Mesodermal cell (in vitro differentiated cells): ENCODE data around the gene DST.

Experiments used
- H3K27ac ChIP-seq: 2 replicates; pipeline ENCODE4 v1.7.0; 2013; ENCODE audit warnings: mild to moderate bottlenecking, low read depth, low read length, moderate library complexity; ENCODE audit not compliant: severe bottlenecking
- H3K36me3 ChIP-seq: 2 replicates; pipeline ENCODE4 v1.7.1; 2013; ENCODE audit warnings: mild to moderate bottlenecking, low read length, moderate library complexity; ENCODE audit not compliant: control insufficient read depth, insufficient read depth
- H3K4me1 ChIP-seq: one replicate; pipeline ENCODE4 v1.7.1; 2013; ENCODE audit warnings: mild to moderate bottlenecking, low read length; ENCODE audit not compliant: insufficient read depth, control insufficient read depth, poor library complexity, severe bottlenecking
- H3K4me3 ChIP-seq: 2 replicates; pipeline ENCODE4 v1.7.0; 2013; ENCODE audit warnings: low read length, control low read depth, mild to moderate bottlenecking; ENCODE audit not compliant: insufficient read depth, poor library complexity, severe bottlenecking; ENCODE audit errors: extremely low read depth
- H3K9me3 ChIP-seq: 2 replicates; pipeline ENCODE4 v1.7.1; 2013; ENCODE audit warnings: mild to moderate bottlenecking, low read length, moderate library complexity; ENCODE audit not compliant: control insufficient read depth
- WGBS, 2 experiments: methylation state at CpG; one replicate each; pipeline ENCODE4 v1.1.5; 2013; ENCODE audit warnings: missing lambda C conversion rate in 2 of 2; ENCODE audit not compliant: insufficient coverage in 2 of 2; 5-methylcytosine and 5-hydroxymethylcytosine counted together

Gene DST

DNA sequence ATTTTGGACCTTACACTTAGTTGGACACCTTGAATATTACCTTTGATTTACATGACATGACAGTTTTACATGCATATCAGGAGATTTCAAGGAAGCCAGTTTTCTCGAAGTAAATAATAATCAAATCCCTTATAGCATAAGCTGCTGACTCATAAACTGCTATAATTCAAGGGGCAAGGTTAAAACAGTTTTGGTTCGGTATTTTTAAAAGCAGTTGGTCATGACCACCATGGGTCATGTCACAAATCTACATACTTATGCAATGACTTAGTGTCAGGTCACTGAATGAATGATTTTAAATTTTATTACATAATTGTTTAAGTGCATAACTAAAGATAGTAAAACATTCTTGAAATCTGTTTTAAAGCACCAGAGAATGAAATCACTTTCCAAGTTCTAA lies 158.0 kb downstream of the DST start:
- Histone ChIP-seq H3K9me3 (no peaks in the 10 kb centered on the region), H3K36me3 (peaks cover 44% of the 10 kb centered on the region), H3K4me3 (no peak overlapping the region), H3K27ac (no peak overlapping the region), H3K4me1 (no peaks in the 10 kb centered on the region)
- WGBS, 2 experiments: no CpG with 5 or more reads among the region's 2 CpGs

DNA sequence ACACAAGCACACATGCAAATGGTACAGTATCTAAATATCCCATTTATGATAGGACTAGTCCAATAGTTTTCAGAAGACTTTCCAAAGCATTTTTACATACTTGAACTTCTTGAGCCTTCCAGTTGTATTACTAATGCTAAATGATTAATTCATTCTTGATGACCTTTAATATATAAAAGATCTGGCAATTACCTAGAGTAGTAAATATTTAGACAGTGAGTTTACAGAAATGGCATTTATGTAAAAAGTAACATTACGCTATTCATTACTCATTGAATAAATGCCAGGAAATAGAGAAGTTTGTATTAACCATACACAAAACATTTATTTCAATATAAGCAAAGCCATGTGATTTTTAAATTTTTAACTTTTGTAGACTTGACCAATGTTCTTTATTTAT lies 158.8 kb downstream of the DST start:
- H3K27ac ChIP-seq: no peak overlapping the region
- H3K36me3 ChIP-seq: peaks cover 49% of the 10 kb centered on the region
- no peak overlapping the region for H3K4me3 ChIP-seq
- no CpG with 5 or more reads among the region's 1 CpG for WGBS, 2 experiments
- H3K9me3 ChIP-seq: no peaks in the 10 kb centered on the region
- no peaks in the 10 kb centered on the region for H3K4me1 ChIP-seq

DNA sequence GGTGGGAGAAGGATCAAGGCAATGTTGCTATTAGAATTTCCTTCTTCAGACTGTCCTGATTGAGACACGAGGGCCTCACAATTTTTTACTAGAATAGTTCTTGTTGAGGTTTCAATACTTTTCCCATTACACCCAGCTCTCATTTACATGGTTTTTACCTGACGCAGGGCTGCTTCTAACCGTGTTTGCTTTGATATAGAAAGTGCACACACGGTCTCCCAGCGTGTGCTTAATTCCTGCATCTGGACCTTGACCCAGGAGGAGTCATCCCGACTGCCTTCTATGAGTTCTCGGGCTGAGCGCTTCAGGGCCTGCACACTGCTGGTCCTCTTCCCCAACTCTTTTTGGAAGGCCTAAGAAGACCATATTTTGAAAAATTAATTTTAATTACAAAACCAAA lies 160.2 kb downstream of the DST start:
- no peak overlapping the region for H3K4me3 ChIP-seq
- WGBS, 2 experiments: 97 to 100% methylated on average over 4 to 5 of the region's 8 CpGs
- peaks cover 56% of the 10 kb centered on the region for H3K36me3 ChIP-seq
- H3K27ac ChIP-seq: no peak overlapping the region
- no peaks in the 10 kb centered on the region for H3K4me1 ChIP-seq
- no peaks in the 10 kb centered on the region for H3K9me3 ChIP-seq

DNA sequence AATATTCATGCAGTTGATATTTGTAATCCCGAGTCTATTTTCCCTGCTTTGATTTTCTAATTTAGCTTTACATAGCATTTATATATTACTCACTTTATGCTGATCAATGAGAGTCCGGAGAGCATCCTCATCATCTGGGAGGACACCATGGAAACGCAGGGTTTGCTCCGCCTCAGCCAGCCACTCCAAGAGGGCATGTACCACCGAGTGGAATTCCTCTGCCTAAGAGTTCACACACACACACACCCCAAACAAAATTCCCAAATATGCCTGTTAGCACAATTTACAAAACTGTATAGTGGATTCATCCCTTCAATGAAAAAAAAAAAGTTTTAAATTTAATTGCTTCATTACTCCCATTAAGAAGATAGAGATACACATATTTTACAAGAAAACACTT lies 160.7 kb downstream of the DST start:
- whole genome bisulfite sequencing, 2 experiments: 93 to 94% methylated on average over 3 to 4 of the region's 5 CpGs
- H3K27ac ChIP-seq: no peak overlapping the region
- no peaks in the 10 kb centered on the region for H3K9me3 ChIP-seq
- H3K4me3 ChIP-seq: no peak overlapping the region
- H3K36me3 ChIP-seq: peaks cover 60% of the 10 kb centered on the region
- no peaks in the 10 kb centered on the region for H3K4me1 ChIP-seq

DNA sequence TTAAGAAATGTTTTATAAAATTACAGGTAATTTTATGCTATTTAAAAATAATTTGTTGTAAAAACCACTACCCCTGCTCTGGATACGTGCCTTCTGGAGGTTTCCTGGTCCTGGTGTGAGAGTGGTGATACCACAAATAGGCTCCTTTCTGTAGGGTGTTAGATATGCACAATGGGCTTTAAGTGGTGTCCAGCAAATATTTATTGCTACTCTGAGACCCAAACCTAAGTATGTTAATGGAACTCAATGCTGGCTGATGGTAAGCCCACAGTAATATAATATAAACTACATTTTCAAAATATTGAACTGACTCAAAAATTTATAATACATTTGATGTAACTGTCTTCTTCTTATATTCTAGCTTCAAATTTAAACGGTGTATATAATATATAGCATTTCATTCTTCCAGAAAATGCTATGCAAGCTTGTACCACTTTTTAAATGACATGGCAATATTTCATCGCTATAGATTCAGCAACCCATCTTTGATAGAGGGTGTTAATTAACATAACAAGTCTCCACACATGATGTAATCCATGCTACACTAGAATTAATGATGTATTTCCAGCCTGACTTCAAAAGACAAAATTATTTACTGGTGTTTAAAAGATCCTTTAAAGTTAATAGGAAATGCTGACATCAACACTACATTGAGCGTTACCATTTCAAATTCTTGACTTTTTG lies 161.9 kb downstream of the DST start:
- Histone ChIP-seq H3K4me3 (no peak overlapping the region), H3K36me3 (peaks cover 65% of the 10 kb centered on the region), H3K27ac (no peak overlapping the region), H3K9me3 (no peaks in the 10 kb centered on the region), H3K4me1 (no peaks in the 10 kb centered on the region)
- no CpG with 5 or more reads among the region's 4 CpGs for WGBS, 2 experiments

DNA sequence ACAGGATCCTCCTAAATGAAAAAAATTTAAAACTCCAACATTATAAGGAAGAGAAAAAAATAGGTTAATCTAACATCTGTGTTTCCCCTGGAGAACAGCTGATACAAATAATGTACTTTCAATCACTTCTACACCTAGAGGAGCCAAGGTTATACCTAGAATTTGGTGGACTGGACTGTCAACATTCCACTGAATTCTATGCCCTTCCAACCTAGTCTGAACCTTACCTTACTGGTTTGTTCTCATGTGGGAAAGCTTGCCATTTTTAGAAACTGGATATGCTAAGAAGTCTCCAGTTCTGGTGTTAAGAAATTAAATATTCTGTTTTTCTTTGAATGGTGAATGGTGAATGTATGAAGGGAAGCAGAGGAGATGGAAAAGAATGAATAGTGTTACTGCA lies 162.4 kb downstream of the DST start:
- Histone ChIP-seq H3K36me3 (peaks cover 68% of the 10 kb centered on the region), H3K27ac (no peak overlapping the region), H3K4me1 (no peaks in the 10 kb centered on the region), H3K4me3 (no peak overlapping the region), H3K9me3 (no peaks in the 10 kb centered on the region)

DNA sequence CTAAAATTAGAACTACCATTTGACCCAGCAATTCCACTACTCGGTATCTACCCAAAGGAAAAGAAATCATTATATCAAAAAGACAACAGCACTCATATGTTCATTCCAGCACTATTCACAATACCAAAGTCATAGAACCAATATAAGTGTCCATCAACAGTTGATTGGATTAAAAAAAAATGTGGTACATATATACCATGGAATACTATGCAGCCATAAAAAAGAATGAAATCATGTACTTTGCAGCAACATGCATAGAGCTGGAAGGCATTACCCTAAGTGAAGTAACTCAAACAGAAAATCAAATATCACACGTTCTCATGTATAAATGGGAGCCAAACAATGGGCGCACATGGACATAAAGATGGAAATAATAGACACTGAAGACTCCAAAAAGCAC lies 163.3 kb downstream of the DST start:
- no peaks in the 10 kb centered on the region for H3K4me1 ChIP-seq
- no peak overlapping the region for H3K27ac ChIP-seq
- H3K36me3 ChIP-seq: peaks cover 73% of the 10 kb centered on the region
- H3K9me3 ChIP-seq: no peaks in the 10 kb centered on the region
- WGBS, 2 experiments: 92 to 93% methylated on average over 2 of the region's 3 CpGs
- H3K4me3 ChIP-seq: no peak overlapping the region

DNA sequence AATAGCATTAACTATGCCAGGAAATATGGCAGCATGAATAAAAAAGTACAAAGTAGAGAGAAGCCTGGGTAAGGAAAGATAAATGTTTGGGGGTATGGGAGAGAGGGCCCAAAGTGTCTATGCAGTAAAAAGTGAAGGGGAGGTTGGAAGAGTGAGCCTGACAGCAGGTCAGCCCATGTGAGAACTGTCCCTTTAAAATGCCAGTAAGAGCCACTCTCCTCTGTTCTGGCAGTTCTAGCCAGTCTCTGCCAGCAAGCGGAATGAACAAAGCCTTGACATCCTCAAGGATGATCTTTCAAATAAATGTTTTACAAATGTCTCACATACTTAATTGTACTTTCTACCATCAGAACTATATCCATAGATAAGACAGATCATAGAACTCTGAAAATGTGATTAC lies 164.5 kb downstream of the DST start:
- H3K4me3 ChIP-seq: no peak overlapping the region
- no peak overlapping the region for H3K27ac ChIP-seq
- H3K9me3 ChIP-seq: no peaks in the 10 kb centered on the region
- peaks cover 75% of the 10 kb centered on the region for H3K36me3 ChIP-seq
- no peaks in the 10 kb centered on the region for H3K4me1 ChIP-seq
- 100% methylated on average over 1 of the region's 1 CpG; no CpG with 5 or more reads in 1 of the 2 experiments for WGBS, 2 experiments

DNA sequence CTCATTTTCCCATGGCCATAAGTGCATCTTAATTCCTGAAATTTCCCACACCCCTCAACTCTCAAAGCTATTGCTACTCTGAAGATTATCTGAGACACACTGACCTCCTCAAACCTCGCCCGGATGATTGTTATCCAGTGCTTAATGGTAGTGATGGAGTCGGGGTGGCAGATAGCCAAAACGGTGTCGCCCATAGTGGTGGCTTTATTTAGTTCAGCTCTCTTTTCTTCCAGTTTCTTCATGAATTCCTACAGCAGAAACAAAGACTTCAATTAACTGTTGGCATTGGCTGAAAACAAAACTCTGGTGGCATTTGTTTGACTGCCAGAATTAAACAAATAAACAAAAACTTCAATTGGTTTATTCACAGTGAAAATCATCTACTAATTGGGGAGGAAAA lies 165.4 kb downstream of the DST start:
- peaks cover 78% of the 10 kb centered on the region for H3K36me3 ChIP-seq
- WGBS, 2 experiments: 80% methylated on average over 1 of the region's 5 CpGs; no CpG with 5 or more reads in 1 of the 2 experiments

DNA sequence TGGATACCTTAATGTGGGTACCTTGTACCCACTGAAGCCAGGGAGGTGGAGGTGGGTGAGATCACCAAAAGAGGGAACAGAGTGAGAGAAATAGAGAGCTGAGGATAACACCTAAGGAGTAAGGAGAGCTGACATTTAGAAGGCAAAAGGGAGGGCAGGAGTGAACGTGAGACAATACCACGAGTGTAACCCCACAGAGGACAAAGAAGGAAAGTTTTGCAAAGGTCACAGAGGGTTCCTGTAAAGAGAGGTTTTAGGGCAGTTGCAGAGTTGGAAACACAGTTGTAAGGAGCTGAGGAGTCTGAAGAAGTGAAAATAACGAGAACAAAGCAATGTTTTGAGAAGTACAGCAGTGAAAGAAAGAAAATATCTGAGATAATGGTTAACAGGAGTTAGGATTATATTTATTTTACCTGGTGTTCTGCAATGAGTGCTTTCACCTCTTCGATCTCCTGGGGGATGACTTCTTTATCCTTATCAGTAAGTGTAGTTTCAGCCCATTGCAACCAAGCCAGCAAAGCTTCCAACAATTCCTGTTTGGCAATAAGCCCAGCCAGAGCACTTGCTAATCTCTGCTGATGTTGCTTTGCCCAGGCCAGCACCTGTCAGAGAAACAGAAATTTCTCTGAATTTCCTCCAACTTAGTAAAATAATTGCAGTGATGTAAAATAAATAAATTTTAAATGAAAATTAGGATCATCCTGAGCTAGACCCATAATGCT lies 166.8 kb downstream of the DST start:
- no peaks in the 10 kb centered on the region for H3K4me1 ChIP-seq
- peaks cover 76% of the 10 kb centered on the region for H3K36me3 ChIP-seq
- no peak overlapping the region for H3K4me3 ChIP-seq
- no peak overlapping the region for H3K27ac ChIP-seq
- no peaks in the 10 kb centered on the region for H3K9me3 ChIP-seq
- 84 to 92% methylated on average over 4 of the region's 4 CpGs for WGBS, 2 experiments

More for the DNA sequence above, 165.4 kb downstream of the DST start:
- no peaks in the 10 kb centered on the region for H3K9me3 ChIP-seq
- no peak overlapping the region for H3K27ac ChIP-seq
- no peaks in the 10 kb centered on the region for H3K4me1 ChIP-seq
- H3K4me3 ChIP-seq: no peak overlapping the region

DNA sequence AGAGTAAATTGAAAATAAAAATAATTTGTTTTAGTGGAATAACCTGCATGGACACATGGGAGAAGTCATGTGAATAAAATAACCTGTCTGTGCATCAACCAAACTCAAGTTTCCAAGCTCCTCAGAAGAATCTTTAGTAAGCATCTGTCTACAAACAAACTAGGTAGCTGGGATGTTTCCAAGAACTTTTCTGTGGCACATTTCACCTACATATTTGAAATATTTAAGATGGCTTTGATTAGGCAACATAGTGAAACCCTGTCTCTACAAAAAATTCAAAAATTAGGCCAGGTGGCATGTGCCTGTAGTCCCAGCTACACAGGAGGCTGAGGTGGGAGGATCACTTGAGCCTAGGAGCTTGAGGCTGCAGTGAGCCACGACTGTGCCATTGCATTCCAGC lies 168.2 kb downstream of the DST start:
- H3K36me3 ChIP-seq: peaks cover 71% of the 10 kb centered on the region
- no CpG with 5 or more reads among the region's 1 CpG for WGBS, 2 experiments
- H3K27ac ChIP-seq: no peak overlapping the region
- H3K4me3 ChIP-seq: no peak overlapping the region
- no peaks in the 10 kb centered on the region for H3K9me3 ChIP-seq
- H3K4me1 ChIP-seq: no peaks in the 10 kb centered on the region
